ENCODE results near the gene DHRS12. TPM values are rescaled to one million over a fixed set of nuclear protein-coding genes. Genes with fewer than 3 reads are reported as not detected.

Gene DHRS12
- total RNA-seq, 4 donors from 2014 or later: 4.7 to 11.3 (median 7.9) TPM

GRCh38 chr13:51770681-51771417, 33.1 kb downstream of the DHRS12 start:
- 80 to 93% methylated on average over 2 to 8 of the region's 11 CpGs for WGBS, 2 donors
- Histone ChIP-seq H3K9me3 (no peaks in the 10 kb centered on the region), H3K4me1 (peaks cover 0 to 29% (median 15%) of the 10 kb centered on the region in 3 donors), H3K27ac (peak overlapping the region; percentile 36 to 79 (median 74)), H3K4me3 (no peak overlapping the region), H3K27me3 (no peaks in the 10 kb centered on the region), H3K36me3 (peaks cover 0 to 44% (median 0%) of the 10 kb centered on the region in 3 donors)
- intact Hi-C loops (cut with DNase I): no loop called here
- TF ChIP-seq, protein P1, sequence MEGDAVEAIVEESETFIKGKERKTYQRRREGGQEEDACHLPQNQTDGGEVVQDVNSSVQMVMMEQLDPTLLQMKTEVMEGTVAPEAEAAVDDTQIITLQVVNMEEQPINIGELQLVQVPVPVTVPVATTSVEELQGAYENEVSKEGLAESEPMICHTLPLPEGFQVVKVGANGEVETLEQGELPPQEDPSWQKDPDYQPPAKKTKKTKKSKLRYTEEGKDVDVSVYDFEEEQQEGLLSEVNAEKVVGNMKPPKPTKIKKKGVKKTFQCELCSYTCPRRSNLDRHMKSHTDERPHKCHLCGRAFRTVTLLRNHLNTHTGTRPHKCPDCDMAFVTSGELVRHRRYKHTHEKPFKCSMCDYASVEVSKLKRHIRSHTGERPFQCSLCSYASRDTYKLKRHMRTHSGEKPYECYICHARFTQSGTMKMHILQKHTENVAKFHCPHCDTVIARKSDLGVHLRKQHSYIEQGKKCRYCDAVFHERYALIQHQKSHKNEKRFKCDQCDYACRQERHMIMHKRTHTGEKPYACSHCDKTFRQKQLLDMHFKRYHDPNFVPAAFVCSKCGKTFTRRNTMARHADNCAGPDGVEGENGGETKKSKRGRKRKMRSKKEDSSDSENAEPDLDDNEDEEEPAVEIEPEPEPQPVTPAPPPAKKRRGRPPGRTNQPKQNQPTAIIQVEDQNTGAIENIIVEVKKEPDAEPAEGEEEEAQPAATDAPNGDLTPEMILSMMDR (IDR thresholded peaks at IDR 0.05): no peak
- TF ChIP-seq POLR2A (IDR thresholded peaks at IDR 0.05): no peak
- DNase-seq: no peak

DNA sequence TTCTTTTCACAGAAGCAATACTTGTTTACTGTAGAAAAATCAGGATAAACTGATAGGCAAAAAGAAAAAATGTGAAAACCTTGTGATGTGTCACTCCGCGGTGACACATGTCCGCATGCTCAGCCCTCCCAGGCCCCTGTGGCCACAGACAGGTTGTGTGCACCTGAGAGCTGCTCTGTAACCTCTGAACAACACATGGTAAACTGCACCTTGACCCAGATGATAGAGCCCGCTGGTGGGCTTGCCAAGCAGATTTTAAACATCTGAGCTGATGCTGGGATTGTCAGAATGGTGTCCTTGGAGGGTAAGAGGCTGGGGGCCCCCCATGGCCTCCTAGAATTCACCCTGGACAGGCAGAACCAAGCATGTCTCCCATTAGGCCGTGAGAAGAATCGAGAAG, 33.8 kb downstream of the DHRS12 start:
- WGBS, 2 donors: 80 to 90% methylated on average over 5 to 6 of the region's 6 CpGs
- Histone ChIP-seq H3K36me3 (peaks cover 0 to 51% (median 0%) of the 10 kb centered on the region in 3 donors), H3K27me3 (no peaks in the 10 kb centered on the region), H3K9me3 (no peaks in the 10 kb centered on the region), H3K4me1 (peaks cover 0 to 32% (median 15%) of the 10 kb centered on the region in 3 donors), H3K4me3 (no peak overlapping the region), H3K27ac (peak overlapping the region; percentile 36 to 79 (median 74))
- intact Hi-C loops (cut with DNase I): no loop called here
- DNase-seq: no peak
- TF ChIP-seq, protein P1 (IDR thresholded peaks at IDR 0.05): no peak
- TF ChIP-seq POLR2A (IDR thresholded peaks at IDR 0.05): no peak

DNA sequence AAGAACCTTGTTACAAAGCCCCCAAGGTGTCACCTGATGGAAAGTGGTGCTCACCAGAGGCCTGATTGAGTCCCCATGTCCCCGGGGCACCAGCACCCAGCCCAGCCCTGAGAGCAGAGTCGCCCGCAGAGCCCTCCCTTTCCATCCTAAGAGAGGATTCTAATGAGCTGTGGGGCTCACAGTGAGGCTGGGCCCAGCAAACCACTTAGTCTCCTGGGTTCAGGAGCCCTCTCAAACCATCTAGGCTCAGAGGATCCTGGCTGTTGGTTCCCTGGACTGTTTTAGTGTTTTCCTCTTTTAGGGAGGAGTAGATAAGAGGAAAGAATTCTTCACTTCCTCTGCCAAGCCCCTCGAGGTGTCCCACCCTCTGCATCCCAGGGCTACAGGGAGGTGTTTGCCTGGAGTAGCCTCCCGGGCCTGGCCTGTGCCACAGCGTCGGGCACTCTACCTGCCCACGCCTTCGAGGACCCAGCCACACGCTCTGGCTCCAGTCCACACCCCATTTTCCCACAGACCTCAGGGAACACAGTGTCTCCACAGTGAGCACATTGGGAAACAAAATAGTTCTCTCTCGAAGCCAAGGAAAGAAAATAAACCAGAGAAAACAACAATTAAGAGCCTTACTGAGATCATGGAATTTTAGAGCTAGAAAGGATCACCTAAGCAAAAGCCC, 34.4 kb downstream of the DHRS12 start:
- no peaks in the 10 kb centered on the region for H3K9me3 ChIP-seq
- no peak for DNase-seq
- H3K36me3 ChIP-seq: peaks cover 0 to 56% (median 0%) of the 10 kb centered on the region in 3 donors
- 44 to 45% methylated on average over 1 to 8 of the region's 11 CpGs for WGBS, 2 donors
- peaks cover 0 to 37% (median 21%) of the 10 kb centered on the region in 3 donors for H3K4me1 ChIP-seq
- H3K4me3 ChIP-seq: no peak overlapping the region
- intact Hi-C loops (cut with DNase I): no loop called here
- no peaks in the 10 kb centered on the region for H3K27me3 ChIP-seq
- peak overlapping the region in 3 of 4 donors; percentile 70 to 80 (median 79) for H3K27ac ChIP-seq
- TF ChIP-seq, protein P1 (IDR thresholded peaks at IDR 0.05): no peak
- no peak for TF ChIP-seq POLR2A (IDR thresholded peaks at IDR 0.05)

- Histone ChIP-seq H3K27ac (peak overlapping the region in 2 of 4 donors; percentile 70 to 79), H3K4me3 (no peak overlapping the region), H3K36me3 (peaks cover 0 to 63% (median 0%) of the 10 kb centered on the region in 3 donors), H3K4me1 (peaks cover 0 to 44% (median 25%) of the 10 kb centered on the region in 3 donors), H3K27me3 (no peaks in the 10 kb centered on the region), H3K9me3 (no peaks in the 10 kb centered on the region)
- DNase-seq: no peak
- no peak for TF ChIP-seq POLR2A (IDR thresholded peaks at IDR 0.05)
- TF ChIP-seq, protein P1 (IDR thresholded peaks at IDR 0.05): no peak
- 96 to 100% methylated on average over 5 to 10 of the region's 19 CpGs for WGBS, 2 donors
- intact Hi-C loops (cut with DNase I): no loop called here
Measured at GRCh38 chr13:51768976-51769375, 35.0 kb downstream of the DHRS12 start.

DNA sequence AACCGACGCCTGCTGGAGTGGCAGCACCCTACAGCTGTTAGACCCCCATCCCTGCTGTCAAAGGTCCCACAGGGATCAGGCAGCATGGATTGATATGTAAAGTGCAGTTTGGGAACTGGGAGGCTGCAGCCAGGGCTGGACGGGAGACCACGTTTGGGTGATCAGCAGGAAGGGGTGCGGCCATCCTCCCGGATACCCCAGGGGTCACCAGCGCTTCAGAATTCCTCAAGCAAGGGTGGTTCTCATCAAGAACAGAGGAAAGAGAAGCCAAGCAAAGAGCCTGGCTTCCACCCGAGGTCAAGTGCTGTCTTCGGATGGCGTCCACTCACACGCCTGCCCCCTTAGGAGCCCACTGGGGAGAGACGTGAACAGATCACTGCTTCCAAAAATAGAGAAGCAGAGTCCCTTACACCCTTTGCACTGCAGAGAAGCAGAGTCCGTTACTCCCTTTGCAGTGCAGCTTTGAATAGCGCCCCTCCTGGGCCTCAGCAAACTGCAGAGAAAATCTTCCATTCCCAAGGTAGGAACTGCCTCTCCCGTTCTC, 35.5 kb downstream of the DHRS12 start:
- H3K36me3 ChIP-seq: peaks cover 0 to 62% (median 0%) of the 10 kb centered on the region in 3 donors
- H3K27ac ChIP-seq: peak overlapping the region in 1 of 4 donors; percentile 79
- no peak overlapping the region for H3K4me3 ChIP-seq
- H3K27me3 ChIP-seq: no peaks in the 10 kb centered on the region
- WGBS, 2 donors: 77 to 100% methylated on average over 2 to 13 of the region's 15 CpGs
- intact Hi-C loops (cut with DNase I): no loop called here
- no peaks in the 10 kb centered on the region for H3K9me3 ChIP-seq
- peaks cover 0 to 45% (median 27%) of the 10 kb centered on the region in 3 donors for H3K4me1 ChIP-seq
- TF ChIP-seq, protein P1 (IDR thresholded peaks at IDR 0.05): no peak
- no peak for TF ChIP-seq POLR2A (IDR thresholded peaks at IDR 0.05)
- no peak for DNase-seq
